GM21381 (cell line): Measurements from ENCODE around the gene ZNF385C.

Source experiments
- ATAC-seq: cut with Tn5 transposase; IDR thresholded peaks from one replicate; pipeline ENCODE4 v1.9.1; 2021; ENCODE audit warnings: mild to moderate bottlenecking, moderate library complexity; ENCODE audit not compliant: unreplicated experiment

Gene ZNF385C

DNA sequence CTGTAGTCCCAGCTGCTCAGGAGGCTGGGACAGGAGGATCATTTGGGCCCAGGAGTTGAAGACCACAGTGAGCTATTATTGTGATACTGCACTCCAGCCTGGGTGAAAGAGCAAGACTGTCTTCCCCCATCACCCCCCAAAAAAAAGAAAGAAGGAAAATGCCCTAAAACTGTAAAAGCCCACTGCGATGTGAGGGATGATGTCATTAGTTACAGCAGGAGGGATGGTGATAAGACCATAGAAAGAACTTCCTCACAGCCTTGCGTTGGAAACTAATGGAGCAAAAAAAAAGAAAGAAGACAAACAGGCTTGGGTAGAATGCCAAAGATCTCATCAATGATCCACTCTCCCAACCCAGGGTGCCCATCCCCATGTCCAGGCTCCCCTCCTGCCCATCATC, 18.7 kb downstream of the ZNF385C start:
- no peak for ATAC-seq

DNA sequence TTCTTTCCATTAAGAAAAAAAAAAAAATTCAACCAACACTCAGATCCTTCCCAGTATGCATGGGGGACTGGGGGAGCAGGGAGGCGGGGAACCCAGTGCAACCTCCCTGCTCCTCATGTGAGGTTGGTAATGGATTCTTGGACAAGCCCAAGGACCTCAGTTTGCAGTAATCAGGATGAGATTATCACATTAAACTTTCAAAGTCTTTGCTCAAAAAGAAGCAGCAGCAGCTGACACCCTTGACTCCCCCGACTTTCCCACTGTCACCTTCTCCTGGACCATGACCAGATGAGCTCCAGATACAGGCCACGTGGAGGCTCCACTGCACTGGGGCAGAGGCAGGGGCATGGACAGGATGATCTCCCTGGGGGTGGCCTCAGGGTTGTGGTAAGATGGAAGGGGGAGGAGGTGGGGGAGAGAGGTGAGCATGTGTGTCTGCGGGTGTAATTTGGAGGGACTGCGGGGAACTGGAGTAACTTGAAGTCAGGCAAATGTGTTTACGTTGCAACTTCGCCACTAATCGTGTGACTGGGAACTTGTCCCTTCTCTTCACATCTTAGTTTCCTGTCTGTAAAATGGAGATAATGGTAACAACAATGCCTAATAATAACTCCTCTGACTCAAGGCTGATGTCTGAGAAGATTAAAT, 19.8 kb downstream of the ZNF385C start:
- ATAC-seq: no peak

DNA sequence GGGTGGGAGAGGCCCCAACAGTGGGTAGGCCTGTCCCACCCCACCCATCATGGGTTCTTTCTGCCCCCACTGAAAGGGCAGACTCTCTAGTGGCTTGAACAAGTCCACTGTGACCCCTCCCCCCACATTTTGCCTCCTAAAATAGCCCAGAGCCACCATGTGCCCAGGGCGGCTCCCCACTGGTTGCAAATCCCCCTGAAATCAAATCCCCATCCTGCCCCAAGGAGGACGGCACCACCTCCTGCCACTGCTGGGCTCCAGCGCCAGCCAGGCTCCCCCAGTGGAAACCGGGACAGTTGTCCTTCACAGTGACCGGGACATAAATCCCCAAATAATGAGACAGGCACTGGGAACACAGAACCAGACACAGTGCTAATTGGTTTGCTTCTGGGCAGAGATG, 20.5 kb downstream of the ZNF385C start:
- ATAC-seq: no peak

DNA sequence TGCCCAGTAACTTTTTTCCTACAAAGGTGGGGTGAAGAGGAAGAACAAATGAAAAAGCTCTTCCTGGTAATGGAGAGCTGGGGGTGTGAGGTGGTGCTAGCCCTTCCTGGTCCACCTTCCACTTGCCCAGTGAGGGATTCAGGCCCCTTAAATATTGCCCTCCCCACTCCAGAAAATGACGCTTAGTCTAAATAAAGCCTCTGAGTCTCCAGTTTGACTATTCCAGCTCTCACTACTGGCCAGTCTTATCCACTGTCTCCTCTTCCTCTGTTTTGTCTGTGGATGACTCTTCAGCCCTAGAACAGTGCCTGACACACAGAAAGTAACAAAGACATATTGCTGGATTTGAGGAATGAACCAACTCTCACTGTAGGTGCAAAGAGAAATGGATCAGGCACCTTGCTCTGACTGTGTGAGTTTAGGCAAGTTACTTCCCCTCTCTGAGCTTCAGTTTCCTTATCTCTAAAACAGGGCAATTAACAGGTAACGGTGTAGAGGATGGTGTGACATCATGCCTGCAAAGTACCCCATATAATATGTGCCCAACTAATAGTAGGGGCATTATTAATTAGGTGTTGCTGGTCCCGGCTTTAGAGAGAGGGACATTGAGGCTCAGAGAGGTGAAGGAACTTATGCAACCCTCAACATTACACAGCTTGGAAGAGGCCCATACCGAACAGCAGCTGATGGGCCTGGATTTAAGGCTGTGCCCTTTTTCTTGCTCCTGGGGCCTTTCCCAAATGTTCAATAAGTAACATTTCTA, 21.3 kb downstream of the ZNF385C start:
- ATAC-seq: no peak

DNA sequence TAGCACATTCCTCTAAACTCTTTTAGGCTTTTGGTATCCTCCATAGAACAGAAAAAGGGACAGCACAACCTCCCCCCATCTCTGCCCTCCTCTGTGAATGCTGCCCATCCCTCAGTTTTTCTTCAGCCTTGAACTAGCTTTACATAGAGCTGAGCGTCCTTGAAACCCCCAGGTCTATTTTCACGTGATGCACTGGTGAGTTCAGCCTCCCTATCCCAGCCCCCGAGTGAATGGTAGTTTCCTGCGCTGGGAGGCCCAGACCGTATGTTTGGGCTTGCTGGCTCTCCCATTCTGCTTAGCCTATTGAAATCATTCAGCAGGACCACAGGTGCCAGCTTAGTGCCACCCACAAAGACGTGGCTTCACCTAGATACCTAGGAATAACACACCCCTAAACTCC, 22.5 kb downstream of the ZNF385C start:
- ATAC-seq: no peak

DNA sequence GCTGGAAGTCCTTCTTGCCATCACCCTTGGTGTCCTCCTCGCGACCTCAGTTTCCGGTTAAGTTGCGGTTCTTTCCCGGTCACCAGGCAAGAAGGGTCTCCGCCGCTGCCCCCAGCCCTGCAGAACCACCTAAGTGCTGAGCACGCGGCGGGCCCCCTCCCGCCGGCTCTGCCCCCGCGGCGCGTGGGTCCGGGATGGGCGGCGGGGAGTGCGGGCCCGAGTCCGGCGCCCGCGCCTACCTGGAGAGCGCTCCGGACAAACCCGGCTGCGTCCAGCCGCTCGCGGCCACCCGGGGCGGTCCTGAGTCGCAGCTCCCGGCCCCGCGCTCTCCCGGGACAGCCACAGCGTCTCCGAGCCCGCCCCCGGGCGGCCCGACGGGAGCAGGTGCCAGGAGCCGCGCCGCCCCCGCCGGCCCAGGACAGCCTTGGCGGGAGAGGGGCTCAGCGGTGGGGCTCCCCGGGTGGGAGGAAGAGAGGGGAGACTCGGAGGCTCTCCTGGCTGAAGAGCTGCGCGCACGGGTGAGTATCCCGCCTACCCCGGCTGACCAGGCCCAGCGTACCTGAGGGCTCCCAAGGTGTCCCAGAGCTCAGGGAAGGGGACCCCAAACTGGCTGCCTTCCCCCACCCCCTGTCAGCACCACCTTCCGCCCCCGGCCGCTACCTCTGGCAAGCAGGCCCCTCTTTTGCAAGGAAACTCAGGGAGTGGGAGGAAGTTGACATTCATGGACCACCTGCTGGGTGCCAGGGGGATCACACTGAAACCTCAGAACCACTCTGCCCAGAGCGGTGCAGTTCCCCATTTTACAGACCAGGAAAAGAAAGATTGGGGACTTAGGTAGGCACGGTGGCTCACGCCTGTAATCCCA, 25.7 kb downstream of the ZNF385C start:
- ATAC-seq: no peak

DNA sequence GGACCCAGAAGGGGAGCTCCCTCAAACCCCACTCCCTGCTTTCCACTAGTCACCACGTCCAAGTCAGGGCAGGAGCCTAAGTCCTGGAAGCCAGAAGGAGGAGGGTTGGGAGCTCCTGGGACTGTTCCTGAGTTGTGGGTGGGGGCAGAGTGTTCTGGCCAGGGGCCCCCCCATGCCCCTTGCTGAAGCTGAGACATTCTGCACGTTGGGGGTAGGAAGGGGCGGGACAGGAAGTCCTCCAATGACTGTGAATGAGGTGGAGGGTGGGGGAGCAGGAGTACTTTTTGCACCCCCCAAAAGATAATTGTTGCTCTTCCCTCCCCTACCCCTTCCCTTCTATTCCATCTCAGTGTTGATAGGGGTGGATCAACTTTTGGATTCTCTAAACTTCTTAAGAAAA, 26.5 kb downstream of the ZNF385C start:
- ATAC-seq: no peak

DNA sequence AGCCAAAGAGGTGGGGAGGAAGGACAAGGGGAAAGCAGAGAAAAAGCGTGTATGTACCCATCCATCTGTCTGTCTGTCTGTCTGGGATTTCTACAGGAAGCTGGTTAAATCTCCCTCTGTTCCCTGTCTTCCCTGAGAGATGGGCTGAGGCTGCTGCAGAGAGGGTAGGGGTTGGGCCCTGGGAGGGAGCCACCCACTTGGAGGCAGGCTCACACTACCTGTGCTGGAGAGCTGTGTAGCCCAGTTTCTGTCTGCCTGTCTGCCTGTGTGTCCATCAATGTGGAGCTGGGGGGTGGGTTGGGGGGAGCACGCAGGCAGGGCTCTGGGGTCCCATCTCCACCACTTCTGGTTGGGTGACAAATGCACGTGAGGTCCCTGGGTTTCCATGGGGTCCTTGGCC, 29.3 kb downstream of the ZNF385C start:
- ATAC-seq: no peak

GRCh38 chr17:42067371-42068091, 30.7 kb downstream of the ZNF385C start:
- no peak for ATAC-seq

GRCh38 chr17:42065201-42065600, 33.1 kb downstream of the ZNF385C start:
- no peak for ATAC-seq

DNA sequence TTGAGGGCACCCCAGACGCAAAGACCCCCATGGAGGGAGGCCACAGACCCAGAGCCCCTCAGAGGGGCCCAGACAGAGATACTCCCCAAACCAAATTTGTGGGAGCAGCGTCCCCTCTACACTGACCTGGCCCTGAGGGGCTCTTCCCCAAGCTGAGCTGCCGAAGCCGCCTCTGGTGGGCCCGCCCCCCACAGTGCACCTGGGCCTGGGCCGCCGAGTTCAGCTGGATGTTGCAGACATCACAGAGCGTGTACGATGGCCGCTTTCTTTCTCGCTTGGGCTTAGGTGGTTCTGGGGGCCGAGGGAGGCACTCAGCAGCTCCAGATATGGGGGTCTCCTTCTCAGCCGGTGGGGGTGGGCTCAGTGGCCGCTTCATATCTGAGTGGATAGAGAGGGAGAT, 35.6 kb downstream of the ZNF385C start:
- ATAC-seq: no peak

- ATAC-seq: no peak
These were observed 36.4 kb downstream of the ZNF385C start for GRCh38 chr17:42061646-42062487.

DNA sequence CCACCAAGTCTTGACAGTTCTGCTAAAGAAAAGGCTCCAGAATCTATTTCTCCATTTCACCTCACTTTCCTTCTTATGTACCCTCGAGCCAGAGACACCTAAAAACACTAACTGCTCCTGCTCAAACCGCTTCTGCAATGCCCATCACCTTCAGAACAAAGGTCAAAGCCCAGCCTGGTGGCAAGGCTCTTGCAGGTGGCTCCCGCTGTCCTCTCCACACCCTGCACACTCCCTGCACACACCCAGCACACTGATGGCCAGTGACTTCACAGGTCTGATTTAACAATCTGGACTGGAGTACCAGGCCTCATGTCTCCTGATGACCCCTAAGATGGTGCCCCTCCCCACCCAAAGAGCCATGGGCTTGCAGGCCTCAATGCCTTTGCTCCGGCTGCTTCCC, 38.0 kb downstream of the ZNF385C start:
- ATAC-seq: no peak

- ATAC-seq: no peak
These were observed 38.5 kb downstream of the ZNF385C start for GRCh38 chr17:42059815-42060214.

GRCh38 chr17:42058063-42058462, 40.2 kb downstream of the ZNF385C start:
- ATAC-seq: no peak

DNA sequence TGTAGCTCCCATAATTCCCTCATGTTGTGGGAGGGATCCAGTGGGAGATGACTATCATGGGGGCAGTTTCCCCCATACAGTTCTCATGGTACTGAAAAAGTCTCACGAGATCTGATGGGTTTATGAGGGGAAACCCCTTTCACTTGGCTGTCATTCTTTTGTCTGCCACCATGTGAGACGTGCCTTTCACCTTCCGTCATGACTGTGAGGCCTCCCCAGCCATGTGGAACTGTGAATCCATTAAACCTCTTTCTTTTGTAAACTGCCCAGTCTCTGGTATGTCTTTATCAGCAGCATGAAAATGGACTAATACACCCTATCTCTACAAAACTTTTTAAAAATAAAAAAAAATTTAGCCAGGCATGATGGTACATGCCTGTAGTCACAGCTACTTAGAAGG, 41.6 kb downstream of the ZNF385C start:
- no peak for ATAC-seq

DNA sequence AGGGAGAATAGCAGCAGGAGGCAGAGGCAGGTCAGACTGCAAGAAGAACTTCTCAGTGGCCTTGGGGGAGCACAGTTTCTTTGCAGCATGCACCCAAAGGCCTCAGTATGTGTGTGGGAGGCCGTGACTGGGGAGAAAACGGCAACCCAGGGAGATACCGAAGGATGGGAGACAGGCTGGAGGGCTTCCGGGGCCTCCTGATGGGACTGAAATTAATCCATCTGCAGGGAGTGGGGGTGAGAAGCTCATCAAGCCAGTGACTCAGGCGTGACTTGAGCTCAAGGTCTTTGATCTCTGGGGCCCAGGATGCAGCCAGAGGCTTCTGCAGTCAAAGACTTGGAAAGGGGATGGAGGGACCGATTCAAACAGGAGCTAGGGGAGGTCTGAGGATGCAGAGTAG, 42.8 kb downstream of the ZNF385C start:
- no peak for ATAC-seq

DNA sequence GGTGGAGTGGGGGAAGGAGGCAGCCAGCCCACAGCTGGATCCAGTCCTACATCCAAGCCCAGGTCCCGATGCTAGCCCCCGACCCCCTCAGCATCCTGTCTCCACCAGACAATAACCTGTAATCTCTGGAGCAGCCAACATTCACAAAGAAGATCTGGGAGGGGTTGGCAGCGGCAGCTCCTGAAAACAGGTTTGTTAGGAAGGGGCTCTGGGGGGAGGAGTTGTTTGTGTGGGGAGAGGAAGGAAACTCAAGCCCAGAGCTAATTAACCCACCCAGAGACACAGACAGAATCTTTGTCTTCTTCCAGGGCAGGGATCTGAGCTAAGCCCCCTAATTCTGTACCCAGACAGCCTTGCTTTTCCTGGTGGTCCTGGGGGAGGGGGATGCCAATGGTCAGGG, 43.2 kb downstream of the ZNF385C start:
- no peak for ATAC-seq

DNA sequence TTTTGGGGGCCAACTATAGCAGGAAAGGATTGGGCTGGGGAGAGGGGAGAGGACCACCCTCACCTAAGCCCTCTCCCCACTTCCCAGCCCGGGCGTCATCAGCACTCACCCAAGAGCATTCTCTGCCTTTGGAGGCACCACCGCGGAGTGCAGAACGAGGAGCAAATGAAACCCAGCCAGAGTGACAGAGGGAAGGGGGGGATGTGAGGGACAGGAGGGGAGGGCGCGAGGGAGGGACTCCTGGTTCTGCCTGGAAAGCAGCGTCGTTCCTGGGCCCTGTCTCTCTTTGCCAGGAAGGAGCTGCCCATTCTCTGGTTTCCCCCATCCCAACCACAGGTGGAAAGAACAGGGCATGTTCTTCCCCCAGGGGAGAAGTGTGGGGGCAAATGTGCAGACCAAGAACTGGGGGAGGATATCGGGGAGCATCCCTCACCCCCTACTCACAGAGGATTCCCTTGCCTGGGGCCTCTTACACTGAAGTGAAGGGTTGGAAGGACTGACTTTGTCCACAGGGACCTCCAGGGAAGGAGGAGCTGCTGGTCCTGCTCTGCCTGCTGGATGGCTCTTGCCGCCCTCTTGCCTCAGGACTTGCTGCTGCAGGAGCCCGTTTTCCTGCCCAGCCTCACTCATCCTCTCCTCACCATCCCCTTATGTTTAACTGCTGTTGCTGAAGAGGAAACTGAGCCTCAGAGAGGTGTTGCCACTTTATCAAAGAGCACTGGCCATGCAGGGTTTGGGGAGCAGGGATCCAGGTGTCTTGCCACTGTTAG, 44.4 kb downstream of the ZNF385C start:
- no peak for ATAC-seq
